Cardiac muscle cell (in vitro differentiated cells and primary cell): ENCODE data around the gene TMCO1. TPM values are rescaled to one million over a fixed set of nuclear protein-coding genes. Genes with fewer than 3 reads are reported as not detected.
A peak's percentile ranks its signal among the peaks of the same experiment; 100 is the strongest.
"Not testable (repeated sequence)": the region's sequence is repeated elsewhere in the genome, so short reads cannot be mapped to it uniquely, and the experiment has no call there.

ENCODE experiments used
- DNase-seq, 2 donors: peaks; one replicate each; pipeline versions ENCODE4 v3.0.0 to v3.0.0-alpha.2; 2010 to 2017; ENCODE audit warnings: low read depth in 1 of 2, low spot score in 1 of 2
- H3K27ac ChIP-seq: fragments of 200-600 bp; sonication (generic); 2 replicates; pipeline ENCODE4 v1.5.1; 2016
- H3K27me3 ChIP-seq: fragments of 200-600 bp; sonication (generic); 2 replicates; pipeline ENCODE4 v1.6.0; 2016; ENCODE audit warnings: control low read depth
- H3K36me3 ChIP-seq: fragments of 200-600 bp; sonication (generic); 2 replicates; pipeline ENCODE4 v1.5.1; 2016; ENCODE audit warnings: control low read depth
- H3K4me1 ChIP-seq: fragments of 200-600 bp; sonication (generic); 2 replicates; pipeline ENCODE4 v1.8.1; 2017; ENCODE audit warnings: low read depth, mild to moderate bottlenecking, mixed run types
- H3K4me3 ChIP-seq: fragments of 200-600 bp; sonication (generic); 2 replicates; pipeline ENCODE4 v1.5.1; 2016; ENCODE audit warnings: mild to moderate bottlenecking
- H3K9me3 ChIP-seq: fragments of 200-600 bp; sonication (generic); 2 replicates; pipeline ENCODE4 v1.5.1; 2017; ENCODE audit warnings: low read depth, mild to moderate bottlenecking, control low read depth
- polyA plus RNA-seq: library from polyadenylated mRNA; unstranded; fragments of >200 nt; fragmentation: Nextera tagmentation; extraction: Ambion mirVana; gene quantifications from 2 replicates; pipeline ENCODE4 v1.2.1, GENCODE V29; 2016
- total RNA-seq: library from RNA; depleted of rRNA; stranded (reverse); fragments of >200 nt; gene quantifications from 2 replicates; pipeline ENCODE4 v1.2.3, GENCODE V29; 2016
- TF ChIP-seq, protein P1 (sequence below): IDR thresholded peaks from 2 replicates; pipeline ENCODE4 v1.5.1; 2012; ENCODE audit warnings: low read depth, mild to moderate bottlenecking, low read length

Gene TMCO1
- total and polyA plus RNA-seq, 2 experiments from 2014 or later: 32.5 to 111 TPM

DNA sequence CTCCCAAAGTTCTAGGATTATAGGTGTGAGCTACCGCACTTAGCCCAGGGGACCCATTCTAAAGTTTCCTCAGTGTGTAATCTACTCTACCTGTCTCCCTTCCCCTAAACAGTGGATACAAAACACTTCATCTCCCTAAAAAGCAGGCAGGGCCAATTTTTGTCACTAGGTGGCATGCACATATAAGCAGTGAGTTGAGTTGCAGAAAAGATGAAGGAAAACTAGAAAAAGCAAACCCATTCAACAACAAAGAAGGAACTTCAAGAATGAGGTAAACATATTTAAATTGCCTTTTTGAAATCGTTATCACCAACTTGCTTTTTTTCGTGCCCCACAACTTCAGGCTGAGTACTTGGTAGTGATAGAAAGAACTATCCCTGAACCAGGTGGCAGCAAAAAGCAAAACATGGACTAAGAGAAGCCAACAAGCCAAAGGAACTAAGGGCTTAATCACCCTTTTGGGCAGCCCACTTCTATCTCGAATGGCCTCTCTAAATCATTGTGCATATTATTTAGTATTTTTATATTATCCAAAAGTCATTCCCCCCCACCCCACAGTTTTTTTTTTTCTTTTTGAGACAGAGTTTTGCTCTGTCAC, 50.7 kb downstream of the TMCO1 start:
- H3K4me3 ChIP-seq: no peak overlapping the region
- DNase-seq: peak; percentile 53 to 79
- TF ChIP-seq, protein P1, sequence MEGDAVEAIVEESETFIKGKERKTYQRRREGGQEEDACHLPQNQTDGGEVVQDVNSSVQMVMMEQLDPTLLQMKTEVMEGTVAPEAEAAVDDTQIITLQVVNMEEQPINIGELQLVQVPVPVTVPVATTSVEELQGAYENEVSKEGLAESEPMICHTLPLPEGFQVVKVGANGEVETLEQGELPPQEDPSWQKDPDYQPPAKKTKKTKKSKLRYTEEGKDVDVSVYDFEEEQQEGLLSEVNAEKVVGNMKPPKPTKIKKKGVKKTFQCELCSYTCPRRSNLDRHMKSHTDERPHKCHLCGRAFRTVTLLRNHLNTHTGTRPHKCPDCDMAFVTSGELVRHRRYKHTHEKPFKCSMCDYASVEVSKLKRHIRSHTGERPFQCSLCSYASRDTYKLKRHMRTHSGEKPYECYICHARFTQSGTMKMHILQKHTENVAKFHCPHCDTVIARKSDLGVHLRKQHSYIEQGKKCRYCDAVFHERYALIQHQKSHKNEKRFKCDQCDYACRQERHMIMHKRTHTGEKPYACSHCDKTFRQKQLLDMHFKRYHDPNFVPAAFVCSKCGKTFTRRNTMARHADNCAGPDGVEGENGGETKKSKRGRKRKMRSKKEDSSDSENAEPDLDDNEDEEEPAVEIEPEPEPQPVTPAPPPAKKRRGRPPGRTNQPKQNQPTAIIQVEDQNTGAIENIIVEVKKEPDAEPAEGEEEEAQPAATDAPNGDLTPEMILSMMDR: peak; percentile 89

DNA sequence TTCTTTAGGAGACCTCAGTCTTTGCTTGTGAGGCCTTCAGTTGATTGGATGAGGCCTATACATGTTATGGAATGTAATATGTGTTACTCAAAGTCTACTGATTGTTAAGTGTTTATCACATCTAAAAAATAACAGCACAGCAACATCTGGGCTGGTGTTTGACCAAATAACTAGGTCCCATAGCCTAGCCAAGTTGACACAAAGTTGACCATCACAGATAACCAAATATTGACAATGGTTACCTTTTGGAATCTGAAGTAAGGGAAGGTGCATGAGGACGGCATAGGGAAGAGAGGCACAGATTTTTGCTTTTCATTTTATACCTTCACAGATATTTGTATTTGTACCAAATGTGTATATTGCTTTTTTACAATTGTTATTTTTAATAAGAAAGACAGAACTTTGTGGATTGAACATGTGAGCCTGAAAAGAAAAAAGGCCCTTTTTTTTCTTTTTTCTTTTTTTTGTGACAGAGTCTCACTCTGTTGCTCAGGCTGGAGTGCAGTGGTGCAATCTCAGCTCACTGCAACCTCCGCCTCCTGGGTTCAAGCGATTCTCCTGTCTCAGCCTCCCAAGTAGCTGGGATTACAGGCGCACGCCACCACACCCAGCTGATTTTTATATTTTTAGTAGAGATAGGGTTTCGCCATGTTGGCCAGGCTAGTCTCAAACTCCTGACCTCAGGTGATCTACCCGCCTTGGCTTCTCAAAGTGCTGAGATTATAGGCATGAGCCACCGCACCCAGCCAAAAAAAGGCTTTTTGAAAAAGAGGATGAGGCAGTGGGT, 52.2 kb downstream of the TMCO1 start:
- not testable (repeated sequence) for DNase-seq, H3K9me3 ChIP-seq, H3K4me3 ChIP-seq, H3K27me3 ChIP-seq, H3K4me1 ChIP-seq, H3K27ac ChIP-seq, H3K36me3 ChIP-seq

More for the DNA sequence above, 50.7 kb downstream of the TMCO1 start:
- Histone ChIP-seq H3K27me3 (no peaks in the 10 kb centered on the region), H3K27ac (no peak overlapping the region), H3K9me3 (no peaks in the 10 kb centered on the region), H3K4me1 (no peaks in the 10 kb centered on the region), H3K36me3 (no peaks in the 10 kb centered on the region)

DNA sequence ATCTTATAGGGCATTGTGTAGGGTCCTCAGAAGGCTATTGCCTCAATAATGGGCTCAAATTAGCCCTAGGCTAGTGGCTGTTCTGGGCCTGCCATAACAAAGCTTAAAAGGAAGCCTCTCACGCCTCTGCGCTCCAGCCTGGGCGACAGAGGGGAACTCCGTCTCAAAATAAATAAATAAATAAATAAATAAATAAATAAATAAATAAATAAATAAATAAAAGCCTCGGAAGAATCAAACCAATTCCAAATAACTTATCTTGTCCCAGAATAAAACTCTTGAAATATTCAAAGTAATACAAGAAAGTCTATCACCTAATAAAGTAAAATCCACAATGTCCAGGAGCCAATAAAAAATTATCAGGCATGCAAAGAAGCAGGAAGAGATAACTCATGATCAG, 55.9 kb downstream of the TMCO1 start:
- TF ChIP-seq, protein P1: no peak
- Histone ChIP-seq H3K36me3 (no peaks in the 10 kb centered on the region), H3K4me1 (no peaks in the 10 kb centered on the region), H3K27ac (no peak overlapping the region), H3K9me3 (no peaks in the 10 kb centered on the region), H3K27me3 (peaks cover 3% of the 10 kb centered on the region), H3K4me3 (no peak overlapping the region)
- DNase-seq: no peak

DNA sequence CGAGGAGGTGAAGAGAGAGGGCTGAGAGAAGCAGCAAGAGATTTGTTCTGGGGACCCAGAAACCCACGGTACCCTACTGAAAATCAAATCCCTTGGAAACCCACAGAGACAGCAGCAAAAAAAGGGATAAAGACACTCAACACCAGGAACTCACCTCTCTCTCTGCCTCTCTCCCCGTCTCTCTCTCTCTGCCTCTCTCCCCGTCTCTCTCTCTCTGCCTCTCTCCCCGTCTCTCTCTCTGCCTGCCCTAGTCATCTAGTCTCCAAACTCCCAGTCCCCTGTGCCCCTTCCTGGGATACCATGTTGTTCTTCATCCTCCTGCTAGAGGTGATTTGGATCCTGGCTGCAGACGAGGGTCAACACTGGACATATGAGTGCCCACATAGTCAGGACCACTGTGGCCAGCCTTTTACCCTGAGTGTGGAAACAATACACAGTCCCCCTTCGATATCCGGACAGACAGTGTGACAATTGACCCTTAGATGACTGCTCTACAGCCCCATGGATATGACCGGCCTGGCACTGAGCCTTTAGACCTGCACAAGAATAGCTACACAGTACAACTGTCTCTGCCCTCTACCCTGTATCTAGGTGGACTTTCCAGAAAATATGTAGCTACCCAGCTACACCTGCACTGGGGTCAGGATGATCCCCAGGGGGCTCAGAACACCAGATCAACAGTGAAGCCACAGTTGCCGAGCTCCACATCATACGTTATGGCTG, 60.5 kb downstream of the TMCO1 start:
- no peak overlapping the region for H3K4me3 ChIP-seq
- no peaks in the 10 kb centered on the region for H3K36me3 ChIP-seq
- H3K27me3 ChIP-seq: peaks cover 20% of the 10 kb centered on the region
- DNase-seq: no peak
- no peaks in the 10 kb centered on the region for H3K4me1 ChIP-seq
- H3K9me3 ChIP-seq: no peaks in the 10 kb centered on the region
- H3K27ac ChIP-seq: no peak overlapping the region
- TF ChIP-seq, protein P1: no peak

DNA sequence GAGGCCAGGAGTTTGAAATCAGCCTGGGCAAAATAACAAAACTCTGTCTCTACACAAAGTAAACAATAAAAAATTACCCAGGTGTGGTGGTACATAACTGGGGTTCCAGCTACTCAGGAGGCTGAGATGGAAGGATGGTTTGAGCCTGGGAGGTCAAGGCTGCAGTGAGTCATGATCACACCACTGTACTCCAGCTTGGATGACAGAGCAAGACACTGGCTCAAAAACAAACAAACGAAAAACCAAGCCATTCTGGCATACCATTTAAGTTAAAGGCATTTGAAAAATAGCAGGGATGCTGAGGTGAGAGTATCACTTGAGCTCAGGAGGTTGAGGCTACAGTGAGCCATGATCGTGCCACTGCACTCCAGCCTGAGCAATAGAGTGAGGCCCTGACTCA, 65.0 kb downstream of the TMCO1 start:
- H3K27ac ChIP-seq: no peak overlapping the region
- H3K36me3 ChIP-seq: no peaks in the 10 kb centered on the region
- H3K27me3 ChIP-seq: peaks cover 26% of the 10 kb centered on the region
- H3K4me3 ChIP-seq: no peak overlapping the region
- TF ChIP-seq, protein P1: no peak
- H3K9me3 ChIP-seq: no peaks in the 10 kb centered on the region
- no peak for DNase-seq
- no peaks in the 10 kb centered on the region for H3K4me1 ChIP-seq

DNA sequence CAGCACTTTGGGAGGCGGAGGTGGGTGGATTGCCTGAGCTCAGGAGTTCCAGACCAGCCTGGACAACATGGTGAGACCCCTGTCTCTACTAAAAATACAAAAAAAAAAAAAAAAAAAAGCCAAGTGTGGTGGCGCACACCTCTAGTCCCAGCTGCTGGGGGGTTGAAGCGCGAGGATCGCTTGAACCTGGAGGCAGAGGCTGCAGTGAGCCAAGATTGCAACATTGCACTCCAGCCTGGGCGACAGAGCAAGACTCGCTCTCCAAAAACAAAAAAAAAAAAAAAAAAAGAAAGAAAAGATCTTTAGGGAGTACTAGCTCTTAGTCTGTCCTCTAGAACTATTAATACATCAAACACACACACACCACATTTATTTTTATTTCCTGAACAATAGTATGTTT, 66.7 kb downstream of the TMCO1 start:
- DNase-seq, H3K4me1 ChIP-seq, H3K9me3 ChIP-seq, H3K4me3 ChIP-seq, H3K36me3 ChIP-seq, H3K27ac ChIP-seq: not testable (repeated sequence)
- H3K27me3 ChIP-seq: peaks cover 18% of the 10 kb centered on the region
